ENCODE data around the gene ITPRIP.
A peak's percentile ranks its signal among the peaks of the same experiment; 100 is the strongest.

Gene ITPRIP

DNA sequence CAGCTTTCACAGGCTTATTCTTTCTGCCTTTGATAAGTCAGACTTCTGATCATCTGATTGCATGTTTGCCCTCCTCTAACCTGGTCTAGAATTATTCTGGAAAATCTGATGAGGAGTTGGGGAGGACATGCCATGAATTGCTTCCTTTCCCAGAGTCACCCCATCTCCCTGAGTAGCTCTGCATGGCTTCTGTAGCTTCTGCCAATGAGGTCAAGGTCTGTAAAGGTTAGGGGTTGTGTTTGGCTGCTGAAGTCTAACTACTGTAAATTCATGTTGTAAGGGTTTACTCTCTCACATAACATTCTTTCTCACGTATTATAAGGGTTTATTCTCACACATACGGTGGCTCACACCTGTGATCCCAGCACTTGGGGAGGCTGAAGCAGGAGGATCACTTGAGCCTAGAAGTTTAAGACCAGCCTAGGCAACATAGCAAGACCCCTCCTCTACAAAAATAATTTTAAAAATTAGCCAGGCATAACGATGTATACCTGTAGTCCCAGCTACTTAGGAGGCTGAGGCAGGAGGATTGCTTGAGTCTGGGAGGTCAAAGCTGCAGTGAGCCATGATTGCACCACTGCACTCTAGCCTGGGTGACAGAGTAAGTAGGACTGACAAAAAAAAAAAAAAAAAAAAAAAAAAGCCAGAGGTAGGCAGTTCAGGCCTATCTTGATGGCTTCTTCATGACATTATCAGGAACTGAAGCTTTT is 58.6 kb downstream of the ITPRIP start:
- Histone ChIP-seq H3K4me3 (no peak overlapping the region), H3K27ac (no peak overlapping the region)
- DNase-seq (ENCODE audit: low spot score): no peak
- TF ChIP-seq, protein P1, sequence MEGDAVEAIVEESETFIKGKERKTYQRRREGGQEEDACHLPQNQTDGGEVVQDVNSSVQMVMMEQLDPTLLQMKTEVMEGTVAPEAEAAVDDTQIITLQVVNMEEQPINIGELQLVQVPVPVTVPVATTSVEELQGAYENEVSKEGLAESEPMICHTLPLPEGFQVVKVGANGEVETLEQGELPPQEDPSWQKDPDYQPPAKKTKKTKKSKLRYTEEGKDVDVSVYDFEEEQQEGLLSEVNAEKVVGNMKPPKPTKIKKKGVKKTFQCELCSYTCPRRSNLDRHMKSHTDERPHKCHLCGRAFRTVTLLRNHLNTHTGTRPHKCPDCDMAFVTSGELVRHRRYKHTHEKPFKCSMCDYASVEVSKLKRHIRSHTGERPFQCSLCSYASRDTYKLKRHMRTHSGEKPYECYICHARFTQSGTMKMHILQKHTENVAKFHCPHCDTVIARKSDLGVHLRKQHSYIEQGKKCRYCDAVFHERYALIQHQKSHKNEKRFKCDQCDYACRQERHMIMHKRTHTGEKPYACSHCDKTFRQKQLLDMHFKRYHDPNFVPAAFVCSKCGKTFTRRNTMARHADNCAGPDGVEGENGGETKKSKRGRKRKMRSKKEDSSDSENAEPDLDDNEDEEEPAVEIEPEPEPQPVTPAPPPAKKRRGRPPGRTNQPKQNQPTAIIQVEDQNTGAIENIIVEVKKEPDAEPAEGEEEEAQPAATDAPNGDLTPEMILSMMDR (IDR thresholded peaks at IDR 0.05): no peak

DNA sequence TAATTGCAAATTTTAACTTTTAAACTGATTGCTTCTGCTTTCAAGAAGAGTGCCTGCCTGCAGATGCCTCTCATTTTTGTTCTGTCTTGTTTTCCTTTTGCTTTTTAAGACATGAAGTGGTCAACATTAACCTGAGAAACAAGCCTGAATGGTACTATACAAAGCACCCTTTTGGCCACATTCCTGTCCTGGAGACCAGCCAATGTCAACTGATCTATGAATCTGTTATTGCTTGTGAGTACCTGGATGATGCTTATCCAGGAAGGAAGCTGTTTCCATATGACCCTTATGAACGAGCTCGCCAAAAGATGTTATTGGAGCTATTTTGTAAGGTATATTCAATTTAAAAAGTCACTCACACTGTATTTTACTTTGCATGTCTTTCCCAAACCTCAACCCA is 60.5 kb downstream of the ITPRIP start:
- TF ChIP-seq, protein P1 (IDR thresholded peaks at IDR 0.05): no peak
- Histone ChIP-seq H3K27ac (no peak overlapping the region), H3K4me3 (no peak overlapping the region)
- DNase-seq (ENCODE audit: low spot score): no peak

DNA sequence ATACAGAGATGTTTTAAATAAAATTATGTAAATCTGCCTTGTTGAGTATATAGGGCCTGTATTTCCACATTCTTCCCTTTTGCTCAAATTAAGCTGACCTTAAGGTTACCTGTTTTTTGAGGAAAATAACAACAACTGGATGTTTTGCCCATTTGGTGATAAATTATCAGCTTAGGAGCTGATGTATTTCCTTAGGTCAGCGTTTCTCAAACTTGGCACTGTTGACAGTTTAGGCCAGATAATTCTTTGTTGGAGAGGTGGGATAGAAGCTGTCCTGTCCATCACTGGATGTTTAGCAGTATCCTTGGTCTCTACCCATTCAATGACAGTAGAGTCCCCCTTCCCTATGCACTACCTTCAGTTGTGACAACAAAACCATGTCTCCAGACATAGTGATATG is 62.1 kb downstream of the ITPRIP start:
- Histone ChIP-seq H3K27ac (no peak overlapping the region), H3K4me3 (no peak overlapping the region)
- TF ChIP-seq, protein P1 (IDR thresholded peaks at IDR 0.05): no peak
- no peak for DNase-seq (ENCODE audit: low spot score)

DNA sequence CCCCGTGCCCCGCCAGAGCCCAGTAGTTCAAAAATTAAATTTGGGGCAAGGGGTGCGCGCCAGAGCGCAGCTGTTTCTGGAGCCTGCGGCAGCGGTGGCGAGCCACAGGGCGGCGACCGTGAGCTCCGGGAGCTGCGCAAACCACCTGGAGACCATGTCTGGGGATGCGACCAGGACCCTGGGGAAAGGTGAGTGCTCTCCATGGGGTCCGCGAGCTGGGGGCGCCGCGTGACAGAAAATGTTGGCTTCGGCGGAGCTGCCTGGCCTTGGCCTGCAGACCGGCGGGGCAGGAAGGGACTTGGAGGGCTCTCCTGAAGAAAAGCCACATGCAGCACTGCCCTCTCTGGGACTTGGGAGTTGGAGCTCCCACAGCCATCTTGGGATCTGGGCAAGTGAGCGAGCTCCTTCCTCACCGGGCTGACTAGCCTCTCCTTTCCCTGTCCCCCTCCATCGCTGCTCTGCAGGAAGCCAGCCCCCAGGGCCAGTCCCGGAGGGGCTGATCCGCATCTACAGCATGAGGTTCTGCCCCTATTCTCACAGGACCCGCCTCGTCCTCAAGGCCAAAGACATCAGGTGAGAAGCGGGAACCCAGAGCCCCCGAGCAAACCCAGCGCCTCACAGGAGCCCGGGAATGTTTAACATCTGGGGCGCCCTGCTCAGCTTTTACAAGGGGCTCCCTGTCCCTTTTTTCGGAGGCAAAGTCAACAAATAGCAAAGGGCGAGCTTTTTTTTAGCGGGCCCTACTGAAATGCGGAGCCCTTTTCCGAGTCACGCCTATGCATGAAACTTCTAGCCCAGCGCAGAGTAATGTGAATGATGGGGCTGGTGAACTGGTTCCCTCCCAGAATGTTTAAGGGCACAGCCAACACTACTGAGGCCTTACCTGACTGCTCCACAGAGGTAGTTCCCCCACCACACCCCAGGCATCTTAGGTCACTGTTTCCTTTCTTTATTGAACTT is 63.2 kb downstream of the ITPRIP start:
- TF ChIP-seq, protein P1 (IDR thresholded peaks at IDR 0.05): peak; percentile 58
- Histone ChIP-seq H3K27ac (no peak overlapping the region), H3K4me3 (peak overlapping the region; percentile 53)
- DNase-seq (ENCODE audit: low spot score): no peak

DNA sequence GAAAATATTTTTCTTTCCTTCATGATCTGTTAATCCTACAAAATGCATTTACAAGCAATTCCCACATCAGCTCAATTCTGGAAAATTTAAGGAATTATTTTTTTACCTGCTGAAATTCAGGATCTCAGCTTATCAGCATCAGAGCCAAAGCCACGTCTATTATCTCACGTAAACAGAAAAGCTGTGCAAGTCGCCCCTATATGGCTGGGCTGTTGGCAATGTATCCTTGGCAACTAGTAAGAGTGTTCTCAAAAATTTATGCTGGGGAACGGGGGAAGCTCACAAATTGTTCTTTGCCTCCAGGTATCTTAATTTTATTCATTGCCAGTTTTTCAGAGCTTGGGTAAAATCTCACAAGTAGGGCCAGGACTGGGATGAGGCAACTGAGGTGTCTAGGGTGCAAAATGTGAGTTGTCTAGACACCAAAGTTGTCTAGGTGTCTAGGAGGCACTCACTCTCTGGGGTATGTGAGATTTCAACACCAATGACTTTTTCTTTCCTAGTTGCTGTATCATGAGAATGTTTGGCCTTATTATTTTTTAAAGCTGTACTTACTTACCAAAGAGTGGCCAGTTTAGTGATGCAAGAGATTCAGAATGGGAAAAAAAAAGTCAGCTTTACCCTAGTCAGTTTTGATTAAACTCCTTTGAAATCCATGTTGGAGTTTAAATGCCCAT is 64.2 kb downstream of the ITPRIP start:
- TF ChIP-seq, protein P1 (IDR thresholded peaks at IDR 0.05): no peak
- Histone ChIP-seq H3K27ac (no peak overlapping the region), H3K4me3 (no peak overlapping the region)
- no peak for DNase-seq (ENCODE audit: low spot score)

DNA sequence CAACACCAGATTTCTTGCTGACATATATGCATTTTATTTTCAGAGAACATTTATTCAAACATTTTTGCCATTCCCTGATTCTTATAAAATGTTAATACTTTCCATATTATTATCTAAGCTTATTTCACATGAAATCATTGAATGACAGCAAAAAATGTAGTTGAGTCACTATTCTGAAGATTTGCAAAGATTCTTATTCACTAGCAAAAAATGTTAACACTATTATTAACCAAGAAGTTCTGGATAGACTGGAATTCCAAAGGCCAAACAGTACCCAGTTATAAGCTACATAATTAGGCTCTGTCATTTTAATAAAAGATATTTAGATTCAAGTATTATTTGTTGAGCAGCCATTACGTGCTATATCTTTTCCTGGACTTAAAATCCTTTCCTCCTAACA is 65.0 kb downstream of the ITPRIP start:
- TF ChIP-seq, protein P1 (IDR thresholded peaks at IDR 0.05): no peak
- no peak for DNase-seq (ENCODE audit: low spot score)
- H3K27ac ChIP-seq: no peak overlapping the region
- no peak overlapping the region for H3K4me3 ChIP-seq
